H1 (cell line): ENCODE results near the gene CAMTA1.

ENCODE experiments used
- CTCF ChIP-seq, 3 experiments: IDR thresholded peaks; 1 replicate in 2 of 3; 2 replicates in 1 of 3; pipeline versions ENCODE4 v1.5.1 to v1.6.1; 2011; ENCODE audit warnings: low read length in 3 of 3, mild to moderate bottlenecking in 3 of 3, inconsistent platforms in 2 of 3, low read depth in 1 of 3, moderate library complexity in 1 of 3; ENCODE audit not compliant: insufficient read depth in 1 of 3; ENCODE audit errors: control extremely low read depth in 1 of 3
- EZH2 ChIP-seq: fragments of 200-600 bp; sonication (generic); IDR thresholded peaks from 2 replicates; pipeline ENCODE4 v1.7.1; 2012; ENCODE audit warnings: low read depth, mild to moderate bottlenecking, moderate library complexity, low read length, inconsistent platforms; ENCODE audit not compliant: severe bottlenecking
- MAFK ChIP-seq: IDR thresholded peaks from 2 replicates; pipeline ENCODE4 v1.6.1; 2012; ENCODE audit warnings: low read depth, mild to moderate bottlenecking, improper control_type of control experiment, low read length
- NANOG ChIP-seq: IDR thresholded peaks from 2 replicates; pipeline ENCODE4 v1.6.1; 2011; ENCODE audit warnings: low read length, low read depth, mild to moderate bottlenecking, inconsistent platforms; ENCODE audit not compliant: insufficient read depth, poor library complexity, severe bottlenecking

- TF ChIP-seq CTCF (IDR thresholded peaks at IDR 0.05; ENCODE audit: control extremely low read depth in 1 of 3, insufficient read depth in 1 of 3, low read depth in 1 of 3, low read length in 3 of 3): no peak
- no peak for TF ChIP-seq MAFK
- TF ChIP-seq NANOG: no peak
- no peak for TF ChIP-seq EZH2
These were observed 903.4 kb downstream of the CAMTA1 start for GRCh38 chr1:7688659-7689058.
